NCI-H146 (cell line): ENCODE results near the gene MAFG.
A peak's percentile ranks its signal among the peaks of the same experiment; 100 is the strongest.
"Not testable (repeated sequence)": the region's sequence is repeated elsewhere in the genome, so short reads cannot be mapped to it uniquely, and the experiment has no call there.

Source experiments
- DNase-seq: peaks from one replicate; lab custom pipeline; 2025; lab: John Stamatoyannopoulos, UW

Gene MAFG

DNA sequence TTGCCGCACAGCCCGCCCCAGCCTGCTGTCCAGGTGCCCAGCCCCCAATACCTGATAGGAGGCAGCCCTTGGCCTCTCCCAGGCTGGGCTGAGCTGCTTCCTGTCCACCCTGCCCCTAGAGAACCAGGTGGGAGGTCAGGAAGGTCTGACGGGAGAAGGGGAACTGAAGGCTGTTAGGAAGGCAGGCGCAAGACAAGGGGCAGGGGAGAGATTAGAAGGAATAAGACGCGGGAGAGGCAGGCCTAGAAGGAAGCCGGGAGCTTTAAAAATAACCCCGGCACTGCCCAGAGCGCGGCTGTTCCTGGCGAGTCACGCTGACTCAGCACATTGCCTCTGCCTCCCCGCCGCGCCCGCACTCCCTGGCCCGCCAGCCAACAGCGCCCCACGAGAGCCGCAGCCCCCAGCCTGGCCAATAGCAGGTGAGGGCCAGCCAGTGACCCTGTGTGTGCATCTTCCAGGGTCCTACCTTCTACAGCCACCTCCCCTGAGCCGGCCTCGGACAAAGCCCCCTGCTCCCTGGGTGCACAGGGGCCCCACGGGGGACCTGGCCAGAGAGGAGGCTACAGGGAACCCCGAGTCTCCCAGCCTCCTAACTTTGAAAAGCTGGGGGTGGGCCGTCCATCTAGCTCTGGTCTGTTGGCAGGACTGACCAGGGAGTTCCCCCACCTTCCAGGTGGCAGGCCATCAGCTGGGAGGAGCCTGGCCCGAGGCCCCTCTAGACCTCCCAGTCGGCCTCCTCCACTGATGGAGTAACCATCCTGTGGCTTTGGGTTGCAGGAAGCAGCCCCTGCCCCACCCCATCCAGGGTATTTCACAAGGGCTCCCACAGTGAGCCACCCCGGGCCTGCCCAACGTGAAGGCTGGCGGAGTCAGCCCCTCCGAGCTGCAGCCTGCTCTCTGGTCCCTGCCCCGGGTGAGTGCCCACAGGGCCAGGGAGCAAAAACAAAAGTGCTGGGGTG is 4.0 kb downstream of the MAFG start:
- no peak for DNase-seq

DNA sequence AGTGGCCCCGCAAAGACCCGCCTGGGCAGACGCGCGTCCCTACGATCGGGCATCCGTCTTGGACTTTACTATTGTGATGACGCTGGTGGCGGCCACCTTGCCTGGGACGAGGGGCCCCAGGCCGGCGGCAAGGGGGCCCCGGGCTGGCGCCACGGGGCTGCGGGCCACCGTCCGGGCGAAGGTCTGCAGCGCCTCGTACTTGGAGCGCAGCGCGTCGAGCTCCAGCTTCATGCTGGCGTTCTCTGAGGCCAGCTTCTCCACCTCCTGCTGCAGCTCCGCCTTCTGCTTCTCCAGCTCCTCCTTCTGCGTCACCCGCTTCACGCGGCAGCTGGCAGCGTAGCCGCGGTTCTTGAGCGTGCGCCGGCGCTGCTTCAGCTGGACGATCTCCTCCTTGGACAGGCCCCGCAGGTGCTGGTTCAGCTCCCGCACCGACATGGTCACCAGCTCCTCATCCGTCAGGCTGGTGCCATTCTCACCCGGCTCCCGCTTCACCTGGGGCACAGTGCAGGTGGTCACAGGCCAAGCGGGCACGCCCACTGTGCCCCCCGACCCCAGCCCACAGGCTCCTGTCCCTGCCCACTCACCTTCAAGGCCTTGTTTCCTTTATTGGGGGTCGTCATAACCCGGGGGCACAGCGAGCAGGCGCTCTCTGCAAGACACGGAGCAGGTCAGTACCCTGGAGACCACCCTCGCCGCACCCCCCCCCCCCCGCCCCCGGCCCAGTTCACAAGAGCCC is 4.8 kb downstream of the MAFG start:
- DNase-seq, result no peak

DNA sequence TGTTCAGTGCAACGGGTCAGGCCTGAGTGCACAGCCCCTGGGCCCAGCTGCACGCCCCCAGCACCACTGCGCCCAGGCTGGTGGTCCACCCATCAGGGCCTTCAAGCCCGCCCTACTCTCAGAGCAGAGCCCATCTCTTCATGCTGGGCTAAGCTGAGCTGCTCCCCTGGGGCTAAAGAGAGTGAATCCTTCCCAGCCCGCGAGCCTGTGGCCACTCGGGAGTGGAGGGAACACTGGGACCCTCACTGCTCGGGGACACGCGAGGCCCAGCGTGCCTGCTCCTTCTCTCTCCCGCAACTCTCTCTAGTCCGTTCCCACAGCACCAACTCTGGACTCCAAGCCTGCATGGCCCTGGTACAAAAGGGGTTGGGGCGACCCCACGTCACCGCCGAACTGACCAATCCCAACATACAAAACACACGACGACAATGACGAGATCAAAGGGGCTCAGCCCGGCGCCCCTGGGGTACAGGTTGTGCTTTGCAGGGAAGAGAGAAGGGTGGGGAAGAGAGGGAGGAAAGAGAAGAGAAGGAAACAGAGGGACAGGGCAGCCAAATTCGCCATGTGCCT is 5.5 kb downstream of the MAFG start:
- DNase-seq, result no peak

DNA sequence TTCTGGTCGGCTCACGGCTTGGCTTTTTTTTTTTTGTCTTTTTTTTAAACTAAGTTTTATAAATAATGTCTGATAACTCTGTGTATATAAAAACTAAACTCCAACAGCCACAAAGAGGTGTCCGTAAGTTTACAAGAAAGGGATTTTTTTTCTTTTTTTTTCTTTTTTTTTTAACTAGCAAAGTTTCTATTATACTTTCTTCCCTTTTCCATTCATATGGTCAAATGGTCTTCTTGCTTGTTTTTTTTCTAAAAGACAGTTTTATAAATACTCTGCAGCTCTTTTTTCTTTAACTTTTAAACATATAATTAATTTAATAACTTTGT is 6.0 kb downstream of the MAFG start:
- no peak for DNase-seq

DNA sequence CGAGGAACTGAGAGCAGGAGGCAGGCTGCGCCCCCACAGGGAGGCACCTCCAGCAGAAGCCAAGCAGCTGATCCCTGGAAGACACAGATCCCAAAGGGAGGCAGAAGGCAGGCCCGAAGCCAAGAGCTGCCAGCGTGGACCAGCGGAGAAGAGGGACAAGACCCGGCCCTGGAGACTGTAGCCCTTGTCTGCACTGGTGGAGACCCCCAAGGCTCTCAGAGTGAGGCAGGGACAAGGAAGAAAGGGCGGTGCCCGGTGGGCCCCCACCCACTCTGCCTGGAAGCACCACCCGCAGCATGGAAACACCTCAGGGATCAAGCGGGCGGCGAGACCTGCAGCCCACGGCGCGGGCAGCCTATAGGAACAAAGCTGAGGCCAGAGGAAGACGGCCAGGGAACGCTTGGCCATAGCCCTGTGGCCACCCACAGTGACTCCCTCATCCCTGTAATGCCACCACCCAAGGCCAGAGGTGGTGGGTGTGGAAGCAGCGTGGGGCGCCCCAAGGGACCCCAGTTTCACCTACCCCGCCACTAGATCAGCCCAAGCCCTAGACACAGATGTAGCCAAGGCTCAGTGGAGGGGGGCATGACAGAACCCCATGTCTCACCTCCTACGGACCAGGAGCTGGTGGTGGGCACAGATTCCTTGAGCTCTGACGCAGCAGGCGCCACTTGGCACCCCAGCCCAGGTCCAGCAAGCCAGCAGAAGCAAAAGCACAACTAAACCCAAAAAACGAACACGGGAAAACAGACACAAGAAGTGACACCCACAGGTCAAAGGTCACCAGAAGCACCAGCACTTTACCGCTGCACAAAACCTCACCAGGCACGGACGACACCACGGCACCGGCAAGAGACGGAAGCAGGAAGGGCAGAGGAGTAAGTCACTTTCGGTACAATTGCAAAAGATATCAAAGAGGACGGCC is 6.7 kb downstream of the MAFG start:
- no peak for DNase-seq

DNA sequence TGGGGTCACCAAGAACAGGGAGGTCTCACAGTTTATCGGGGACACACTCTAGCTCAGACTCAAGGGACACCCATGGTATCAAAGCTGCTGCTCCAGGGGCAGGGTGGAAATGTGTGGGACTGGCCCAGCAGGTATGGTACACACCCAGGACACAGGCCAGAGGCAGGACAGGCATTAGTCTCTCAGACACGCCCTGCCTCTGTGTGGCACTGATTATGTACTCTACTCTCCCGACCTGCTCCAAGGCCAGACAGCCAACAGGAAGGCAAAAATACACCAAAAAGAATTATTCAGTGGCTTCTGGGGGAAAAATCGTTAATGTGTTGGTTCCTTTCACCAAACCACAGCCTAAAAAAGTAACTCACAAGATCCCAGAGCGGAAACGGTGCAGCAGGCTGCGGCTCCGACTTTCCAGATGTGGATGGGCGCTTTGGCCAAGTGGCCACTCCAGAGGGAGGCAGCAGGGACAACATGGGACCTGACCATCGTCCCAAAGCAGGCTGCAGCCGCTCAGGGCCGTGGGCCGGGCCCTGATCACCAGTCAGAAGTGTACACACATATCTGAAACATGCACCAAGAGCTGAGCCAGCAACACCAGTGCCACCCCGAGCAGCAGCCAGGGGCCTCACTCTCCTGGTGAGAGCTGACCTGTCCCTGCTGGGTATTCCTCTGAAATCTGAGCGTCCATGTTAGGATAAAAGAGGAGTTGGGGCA is 8.5 kb downstream of the MAFG start:
- DNase-seq, result no peak

DNA sequence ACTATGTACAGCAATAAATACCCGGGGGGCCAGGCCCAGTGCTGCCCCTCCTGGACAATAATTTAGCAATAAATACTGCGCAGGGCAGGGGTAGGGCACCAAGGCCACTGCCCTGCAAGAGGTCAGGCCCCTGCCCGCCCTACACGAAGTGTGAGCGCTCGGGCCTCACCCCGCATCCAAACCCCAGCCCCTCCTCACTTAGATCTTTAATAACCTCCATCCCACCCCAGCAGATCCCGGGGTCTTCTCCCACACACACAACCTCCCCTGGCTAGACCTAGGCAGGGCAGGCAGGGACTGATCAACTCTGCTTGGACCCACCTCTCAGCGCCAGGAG is 9.2 kb downstream of the MAFG start:
- not testable (repeated sequence) for DNase-seq

DNA sequence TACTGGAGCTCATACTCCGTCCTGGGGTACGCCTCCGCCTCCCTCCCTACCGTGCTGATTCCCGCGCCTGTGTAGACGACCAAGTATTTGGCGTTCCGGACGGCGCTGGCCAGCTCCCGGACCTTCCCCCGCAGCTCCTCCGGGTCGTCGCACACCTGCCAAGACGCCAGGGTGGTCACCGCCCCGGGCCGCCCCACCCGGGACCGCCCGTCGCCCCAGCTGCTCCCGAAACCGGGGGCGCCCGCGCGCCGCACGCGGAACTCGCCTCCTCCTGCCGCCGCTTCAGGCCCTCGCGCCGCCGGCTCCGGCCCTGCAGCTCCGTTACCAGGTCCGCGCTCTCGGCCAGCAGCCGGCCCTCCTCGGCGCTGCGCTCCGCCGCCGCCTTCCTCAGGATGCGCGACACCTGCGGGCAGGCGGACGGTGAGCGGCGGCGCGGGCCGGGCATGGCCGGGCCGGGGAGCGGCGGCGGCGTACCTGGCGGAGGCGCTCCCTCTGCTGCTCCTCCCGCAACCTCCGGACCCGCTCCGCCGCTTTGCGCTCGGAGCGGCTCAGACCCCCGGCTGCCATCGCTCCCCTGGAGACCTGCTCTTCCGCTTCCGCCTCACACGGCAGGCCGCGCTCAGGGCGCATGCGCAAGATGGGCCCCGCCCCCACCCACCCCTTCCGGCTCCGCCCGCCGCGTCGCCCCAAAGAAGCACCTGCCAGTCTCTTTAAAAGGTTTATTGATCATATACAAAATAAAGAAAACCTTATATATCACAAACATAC is 9.8 kb downstream of the MAFG start, which contains the start of gene SIRT7:
Gene SIRT7 (minus strand): TSS at position 612 of the 768 bp plus-strand sequence. CDS start 45 bp downstream, at position 567.
- peak; percentile 83 for DNase-seq

DNA sequence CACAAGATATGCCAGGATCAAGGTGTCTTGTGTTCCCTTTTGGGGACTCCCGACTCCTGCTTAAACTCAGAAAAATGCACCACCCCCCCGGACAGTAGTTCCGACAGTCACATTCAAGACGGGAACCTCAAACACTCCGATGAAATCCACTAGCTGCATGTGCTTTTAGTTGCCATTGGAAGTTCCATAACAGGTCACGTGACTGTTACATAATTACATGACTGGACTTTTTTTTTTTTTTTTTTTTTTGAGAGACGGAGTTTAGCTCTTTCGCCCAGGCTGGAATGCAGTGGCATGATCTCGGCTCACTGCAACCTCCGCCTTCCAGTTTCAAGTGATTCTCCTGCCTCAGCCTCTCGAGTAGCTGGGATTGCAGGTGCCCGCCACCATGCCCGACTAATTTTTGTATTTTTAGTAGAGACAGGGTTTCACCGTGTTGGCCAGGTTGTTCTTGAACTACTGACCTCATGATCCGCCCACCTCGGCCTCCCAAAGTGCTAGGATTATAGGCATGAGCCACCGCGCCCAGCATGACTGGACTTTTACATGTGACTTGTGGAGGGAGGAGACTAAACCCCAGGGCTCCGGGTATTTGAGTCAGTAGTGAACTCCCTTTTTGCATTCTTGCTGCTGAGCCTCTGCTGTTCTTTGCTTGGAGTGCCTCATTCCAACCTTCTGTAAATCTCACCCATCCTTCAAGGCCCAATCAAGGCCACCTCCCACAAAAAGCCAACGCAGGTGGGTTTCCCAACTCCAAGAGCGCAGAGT is 11.1 kb downstream of the MAFG start:
- DNase-seq, result no peak

DNA sequence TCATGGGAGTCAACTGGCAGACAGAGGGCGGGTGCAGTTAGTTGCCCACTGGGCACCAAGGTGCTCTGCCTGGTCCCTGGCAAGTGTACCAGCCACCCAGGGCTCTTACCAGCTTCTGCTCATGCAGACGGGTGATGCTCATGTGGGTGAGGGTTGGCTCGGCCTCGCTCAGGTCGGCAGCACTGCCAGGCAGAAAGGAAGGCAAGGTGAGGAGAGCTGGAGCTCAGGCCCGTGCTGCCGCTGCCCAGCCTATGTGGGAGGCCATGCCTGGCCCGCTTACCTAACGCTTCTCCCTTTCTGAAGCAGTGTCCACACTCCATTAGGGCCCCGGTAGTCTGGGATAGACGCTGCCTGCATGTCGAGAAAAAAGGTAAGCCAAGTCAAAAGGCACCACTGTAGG is 12.2 kb downstream of the MAFG start:
- no peak for DNase-seq

DNA sequence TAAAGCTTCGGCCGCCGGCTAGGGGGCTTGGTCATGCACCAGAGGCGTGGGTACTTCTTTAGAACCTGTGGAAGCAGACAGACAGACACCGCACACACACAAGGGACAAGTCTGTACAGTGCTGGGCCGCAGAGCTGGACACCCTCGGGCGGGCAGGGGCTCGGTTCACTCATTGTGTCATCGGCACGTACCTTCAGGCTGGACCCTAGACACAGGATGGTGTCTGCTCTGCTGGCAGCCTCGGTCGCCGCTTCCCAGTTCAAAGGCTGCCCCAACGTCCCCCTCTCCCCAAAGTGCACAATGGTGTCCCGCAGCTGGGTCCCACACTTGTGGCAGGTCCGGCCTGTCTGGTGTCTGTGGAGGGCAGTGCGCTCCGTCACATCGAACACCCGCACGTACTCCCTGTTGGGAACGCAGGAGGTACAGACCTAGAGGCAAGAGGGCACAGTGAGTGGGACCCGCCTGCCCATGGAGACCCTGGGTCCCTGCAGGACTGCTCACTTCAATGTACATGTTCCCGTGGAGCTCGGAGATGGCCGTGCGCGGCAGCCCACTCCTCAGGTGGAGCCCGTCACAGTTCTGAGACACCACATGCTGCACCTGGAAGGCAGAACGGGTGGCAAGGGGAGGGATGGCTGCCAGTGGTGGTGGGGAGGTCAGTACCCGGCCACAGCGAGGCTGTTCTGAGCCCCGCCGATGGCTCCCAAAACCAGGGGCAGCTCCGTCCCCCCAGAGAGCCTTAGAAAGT is 13.3 kb downstream of the MAFG start:
- no peak for DNase-seq

DNA sequence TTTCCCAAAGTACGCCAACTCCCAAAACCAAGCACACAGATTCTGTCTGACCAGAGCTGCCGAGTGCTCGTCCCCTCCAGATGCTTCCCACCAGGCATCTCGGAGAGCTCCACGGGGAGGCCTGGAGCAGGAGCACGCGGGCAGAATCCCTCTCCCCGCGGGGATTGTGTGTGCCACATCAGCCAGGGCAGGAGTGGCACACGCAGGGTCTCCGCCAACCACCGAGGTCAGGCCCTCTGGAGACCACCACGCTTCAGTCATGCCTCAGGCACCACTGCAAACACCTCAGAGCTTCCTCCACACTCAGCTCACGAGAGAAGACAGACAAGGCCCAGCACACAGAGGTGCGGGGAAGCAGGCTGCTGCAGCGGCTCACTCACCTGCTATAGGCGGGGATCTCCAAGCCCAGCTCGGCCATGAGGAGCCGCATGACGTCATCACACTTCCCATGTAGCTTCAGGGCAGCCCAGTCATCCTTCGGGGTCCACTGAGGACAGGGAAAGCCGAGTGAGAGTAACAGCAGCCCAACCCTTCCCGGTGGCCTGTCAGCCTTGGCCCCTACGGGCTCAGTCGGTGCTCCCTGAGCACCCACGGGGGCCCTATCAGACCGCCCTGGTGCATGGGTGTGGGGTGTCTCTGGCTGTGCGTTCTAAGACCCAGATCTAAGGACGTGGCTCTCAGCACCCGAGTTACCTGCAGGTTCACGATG is 14.0 kb downstream of the MAFG start:
- no peak for DNase-seq

DNA sequence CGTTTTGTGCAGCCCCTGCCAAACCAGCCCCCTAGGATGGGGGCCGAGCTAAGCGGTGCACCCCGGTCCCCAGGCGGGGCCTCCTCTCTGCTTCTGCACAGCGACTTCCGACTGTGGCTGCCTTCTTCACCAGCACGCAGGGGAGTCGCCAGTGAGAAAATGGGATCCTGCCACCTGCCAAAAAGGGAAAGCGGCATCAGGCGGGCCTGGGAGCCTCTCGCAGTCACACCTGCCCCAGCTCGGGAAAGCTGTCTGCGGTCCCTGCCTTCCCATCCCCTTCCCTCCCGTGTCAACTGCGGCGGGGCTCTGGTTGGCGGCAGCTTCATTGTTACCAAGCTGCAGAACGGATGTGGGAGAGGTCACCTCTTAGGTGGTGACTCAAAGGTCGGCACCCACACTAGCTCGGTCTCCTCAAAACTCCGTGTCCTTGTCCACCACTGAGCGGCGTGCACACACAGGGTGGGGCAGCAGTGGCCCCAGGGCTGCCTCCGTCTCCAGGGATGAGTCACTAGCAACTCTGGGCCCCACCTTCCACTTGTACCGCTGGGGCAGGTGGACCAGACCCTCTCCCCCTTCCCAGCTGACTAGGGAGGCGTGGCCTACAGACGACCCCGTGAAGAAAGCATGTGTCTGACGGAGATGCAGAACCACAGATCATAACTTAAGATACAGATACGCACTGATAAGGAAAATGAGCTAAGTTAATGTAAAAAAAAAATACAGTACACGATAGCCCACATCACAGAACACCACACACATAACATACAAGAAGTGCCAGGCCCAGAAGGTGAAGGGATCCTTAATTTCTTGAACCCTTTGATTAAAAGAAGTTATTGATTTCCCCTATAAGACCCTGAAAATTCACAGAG is 14.9 kb downstream of the MAFG start:
- no peak for DNase-seq

DNA sequence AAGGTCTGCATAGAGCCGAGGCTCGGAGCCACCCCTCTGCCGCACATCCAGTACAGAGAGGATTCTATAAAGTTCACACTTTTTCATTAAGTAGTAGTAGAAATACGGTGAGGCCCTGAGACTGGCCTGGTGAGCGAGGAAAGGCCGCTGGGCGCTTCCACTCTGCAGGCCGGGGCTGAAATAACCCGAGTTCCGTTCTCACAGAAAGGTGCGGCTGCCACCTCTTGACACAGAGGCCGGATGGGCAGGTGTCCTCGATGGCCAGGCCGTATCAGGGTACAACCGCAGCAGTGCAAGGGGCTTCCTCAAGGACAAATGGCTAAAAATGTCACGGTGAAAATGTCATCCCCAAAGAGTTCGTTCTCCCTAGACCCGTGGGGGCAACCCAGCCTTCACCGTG is 15.6 kb downstream of the MAFG start:
- no peak for DNase-seq

DNA sequence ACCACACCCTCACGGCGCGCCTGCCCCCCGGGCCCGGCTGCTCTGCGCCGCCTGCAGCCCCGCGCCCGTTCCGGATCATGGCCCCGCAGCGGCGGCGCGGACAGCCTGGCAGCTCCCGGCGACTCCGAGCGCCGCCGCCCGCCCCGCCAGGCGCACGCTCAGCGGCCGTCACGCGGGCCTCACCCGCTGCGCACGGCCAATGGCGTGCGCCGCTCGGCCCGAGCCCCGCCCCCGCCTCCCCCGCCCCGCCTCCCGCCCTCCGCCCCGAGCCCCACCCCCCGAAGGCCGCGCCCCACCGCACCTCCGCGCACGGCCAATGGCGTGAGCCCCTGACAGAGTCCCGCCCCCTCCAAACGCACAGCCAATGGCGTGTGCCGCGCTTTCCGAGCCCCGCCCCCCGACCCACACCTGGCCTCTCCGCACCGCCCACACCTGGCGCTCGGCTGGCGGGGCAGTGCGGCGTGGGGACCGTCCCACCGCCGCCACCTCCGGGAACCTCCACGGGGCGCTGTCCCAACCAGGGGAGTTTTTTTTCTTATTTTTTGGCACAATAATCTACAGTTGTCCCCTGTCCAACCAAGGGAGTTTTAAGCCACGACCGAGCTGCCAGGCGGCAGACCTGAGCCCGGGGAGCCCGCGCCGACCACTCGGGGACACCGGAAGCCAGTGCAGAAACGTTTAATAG is 16.1 kb downstream of the MAFG start, which contains the start of gene PCYT2:
Gene PCYT2 (minus strand): TSS at position 123 of the 685 bp plus-strand sequence. CDS start 44 bp downstream, at position 79.
- DNase-seq, result peak; percentile 93

DNA sequence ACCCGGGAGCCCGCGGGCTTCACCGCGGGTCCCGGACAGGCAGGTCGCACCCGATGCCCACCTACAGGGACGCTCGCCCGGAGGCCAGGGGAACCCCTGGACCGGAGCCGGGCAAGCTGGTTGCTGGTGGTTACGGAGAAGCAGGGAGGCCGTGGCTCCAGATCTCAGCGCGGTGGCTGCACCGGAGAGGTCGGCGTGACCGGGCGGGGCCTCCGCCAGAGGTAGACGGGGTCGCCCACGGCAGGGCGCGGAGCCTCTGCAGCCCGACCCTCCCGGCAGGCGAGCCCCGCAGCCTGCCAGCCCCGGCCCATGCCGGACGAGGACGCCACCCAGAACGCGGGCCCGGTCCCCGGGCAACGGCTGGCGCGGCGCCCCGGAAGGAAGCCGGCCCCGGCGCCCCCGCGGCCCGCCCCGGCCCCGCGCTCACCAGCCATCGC is 16.7 kb downstream of the MAFG start:
- peak; percentile 30 for DNase-seq
